CD4-positive, alpha-beta T cell (primary cell): ENCODE data around the gene PLA2G4D. TPM values are rescaled to one million over a fixed set of nuclear protein-coding genes. Genes with fewer than 3 reads are reported as not detected.

Experiments used
- ATAC-seq: fragments of 200-7000 bp; cut with Tn5 transposase; one replicate; pipeline ENCODE4 v1.10.0; 2022; ENCODE audit warnings: mild to moderate bottlenecking; ENCODE audit not compliant: poor library complexity
- CTCF ChIA-PET: fragments of 350-600 bp; sonication (Branson Sonifier 250); formaldehyde crosslinking; loops from one replicate; lab custom pipeline; 2021; ENCODE audit warnings: antibody characterized with exemption, inconsistent platforms; lab: Charles Lee
- POLR2A ChIA-PET: fragments of 350-600 bp; sonication (Branson Sonifier 250); formaldehyde crosslinking; loops from one replicate; lab custom pipeline; 2021; ENCODE audit warnings: antibody characterized with exemption, inconsistent platforms; lab: Charles Lee
- DNase-seq, 14 experiments: peaks; one replicate each; pipeline ENCODE4 v3.0.0-alpha.2; 2013 to 2020; ENCODE audit warnings: mixed read lengths in 2 of 14
- H3K27ac ChIP-seq, 2 donors: one replicate each; pipeline versions ENCODE4 v1.5.1 to v1.7.0; 2013; ENCODE audit warnings: low read length in 2 of 2, low read depth in 1 of 2, mild to moderate bottlenecking in 1 of 2
- H3K27me3 ChIP-seq, 2 experiments: 1 replicate in 1 of 2; 2 replicates in 1 of 2; pipeline versions ENCODE4 v1.6.1 to v1.7.0; 2013; ENCODE audit warnings: low read length in 2 of 2, control low read depth in 1 of 2, mild to moderate bottlenecking in 1 of 2, moderate library complexity in 1 of 2; ENCODE audit not compliant: insufficient read depth in 2 of 2, control insufficient read depth in 1 of 2
- H3K36me3 ChIP-seq: one replicate; pipeline ENCODE4 v1.6.1; 2013; ENCODE audit warnings: low read length, control low read depth; ENCODE audit not compliant: insufficient read depth
- H3K4me1 ChIP-seq: one replicate; pipeline ENCODE4 v1.6.1; 2013; ENCODE audit warnings: low read length, control low read depth; ENCODE audit not compliant: insufficient read depth
- H3K4me3 ChIP-seq: one replicate; pipeline ENCODE4 v1.5.1; 2013; ENCODE audit warnings: mild to moderate bottlenecking, low read length, moderate library complexity
- H3K9me3 ChIP-seq, 2 experiments: 1 replicate in 1 of 2; 2 replicates in 1 of 2; pipeline versions ENCODE4 v1.6.1 to v1.7.0; 2013; ENCODE audit warnings: low read length in 2 of 2, mild to moderate bottlenecking in 2 of 2, control low read depth in 1 of 2, moderate library complexity in 1 of 2; ENCODE audit not compliant: control insufficient read depth in 1 of 2, insufficient read depth in 1 of 2
- H3K27ac Mint-ChIP-seq: one replicate; pipeline ENCODE4 v1.8.0; 2020; ENCODE audit warnings: mixed read lengths
- H3K27me3 Mint-ChIP-seq: one replicate; pipeline ENCODE4 v1.8.0; 2021; ENCODE audit warnings: mixed read lengths
- H3K36me3 Mint-ChIP-seq: one replicate; pipeline ENCODE4 v1.8.0; 2021; ENCODE audit warnings: low read depth, mixed read lengths
- H3K4me1 Mint-ChIP-seq: one replicate; pipeline ENCODE4 v1.8.0; 2021; ENCODE audit warnings: low read depth, mixed read lengths
- H3K4me3 Mint-ChIP-seq: one replicate; pipeline ENCODE4 v1.8.0; 2020; ENCODE audit warnings: mild to moderate bottlenecking, mixed read lengths
- H3K9me3 Mint-ChIP-seq: one replicate; pipeline ENCODE4 v1.8.0; 2020; ENCODE audit warnings: mixed read lengths
- intact Hi-C, 2 experiments: fragments of 100-400 bp; cut with DNase I in 1 of 2; cut with micrococcal nuclease in 1 of 2; formaldehyde crosslinking; loops; one replicate each; pipeline versions ENCODE4 v1.15.1 to v1.9.0; 2023 to 2025; cut with DNase I, micrococcal nuclease
- total RNA-seq, 174 experiments: library from RNA in 2 of 174; stranded (reverse) in 2 of 174; gene quantifications; one replicate each; pipeline ENCODE4 v1.2.3 and lab custom pipeline; 2021 to 2026
- TF ChIP-seq, protein P1 (sequence below): fragments of 200-600 bp; IDR thresholded peaks from one replicate; pipeline ENCODE4 v1.8.0; 2022; ENCODE audit warnings: antibody characterized with exemption, mild to moderate bottlenecking

PLA2G4D gene
- total RNA-seq, 2 experiments from 2014 or later: not detected

DNA sequence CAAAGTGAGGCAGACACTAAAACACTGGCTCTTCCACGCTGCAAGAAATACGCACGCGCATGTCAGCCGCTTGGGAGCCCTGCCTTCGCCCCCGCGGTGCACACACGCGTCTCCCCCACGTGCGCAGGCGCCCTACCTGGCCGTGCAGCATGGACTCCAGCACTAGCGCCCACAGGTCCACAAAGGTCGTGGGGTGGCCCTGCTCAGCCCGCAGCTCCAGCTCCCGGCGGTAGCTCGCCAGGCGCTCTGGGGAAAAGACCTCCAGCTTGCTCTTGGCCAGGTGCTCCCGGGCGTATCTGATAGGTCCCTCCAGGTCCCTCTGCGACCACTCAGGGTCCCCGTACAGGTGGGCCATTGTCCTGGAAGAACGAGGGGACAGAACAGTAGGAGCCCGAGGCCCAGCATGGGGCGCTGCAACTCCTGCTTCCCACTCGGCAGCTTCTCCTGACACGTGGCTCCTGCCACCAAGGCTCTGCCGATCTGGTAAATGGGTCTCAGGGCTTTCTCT is 14.9 kb downstream of the PLA2G4D start:
- POLR2A ChIA-PET: no interaction called here
- H3K9me3 Mint-ChIP-seq: no peaks in the 10 kb centered on the region
- ATAC-seq (no peak), DNase-seq (no peak)
- Histone ChIP-seq H3K9me3 (no peaks in the 10 kb centered on the region), H3K27me3 (no peaks in the 10 kb centered on the region), H3K27ac (no peak overlapping the region), H3K4me3 (no peak overlapping the region), H3K36me3 (no peaks in the 10 kb centered on the region), H3K4me1 (peaks cover 11% of the 10 kb centered on the region)
- peaks cover 21% of the 10 kb centered on the region for H3K27me3 Mint-ChIP-seq
- no peaks in the 10 kb centered on the region for H3K36me3 Mint-ChIP-seq
- TF ChIP-seq, protein P1, sequence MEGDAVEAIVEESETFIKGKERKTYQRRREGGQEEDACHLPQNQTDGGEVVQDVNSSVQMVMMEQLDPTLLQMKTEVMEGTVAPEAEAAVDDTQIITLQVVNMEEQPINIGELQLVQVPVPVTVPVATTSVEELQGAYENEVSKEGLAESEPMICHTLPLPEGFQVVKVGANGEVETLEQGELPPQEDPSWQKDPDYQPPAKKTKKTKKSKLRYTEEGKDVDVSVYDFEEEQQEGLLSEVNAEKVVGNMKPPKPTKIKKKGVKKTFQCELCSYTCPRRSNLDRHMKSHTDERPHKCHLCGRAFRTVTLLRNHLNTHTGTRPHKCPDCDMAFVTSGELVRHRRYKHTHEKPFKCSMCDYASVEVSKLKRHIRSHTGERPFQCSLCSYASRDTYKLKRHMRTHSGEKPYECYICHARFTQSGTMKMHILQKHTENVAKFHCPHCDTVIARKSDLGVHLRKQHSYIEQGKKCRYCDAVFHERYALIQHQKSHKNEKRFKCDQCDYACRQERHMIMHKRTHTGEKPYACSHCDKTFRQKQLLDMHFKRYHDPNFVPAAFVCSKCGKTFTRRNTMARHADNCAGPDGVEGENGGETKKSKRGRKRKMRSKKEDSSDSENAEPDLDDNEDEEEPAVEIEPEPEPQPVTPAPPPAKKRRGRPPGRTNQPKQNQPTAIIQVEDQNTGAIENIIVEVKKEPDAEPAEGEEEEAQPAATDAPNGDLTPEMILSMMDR: no peak
- intact Hi-C loops: no loop called here
- CTCF ChIA-PET: no interaction called here
- H3K4me1 Mint-ChIP-seq: no peaks in the 10 kb centered on the region
- no peak overlapping the region for H3K4me3 Mint-ChIP-seq
- no peak overlapping the region for H3K27ac Mint-ChIP-seq

DNA sequence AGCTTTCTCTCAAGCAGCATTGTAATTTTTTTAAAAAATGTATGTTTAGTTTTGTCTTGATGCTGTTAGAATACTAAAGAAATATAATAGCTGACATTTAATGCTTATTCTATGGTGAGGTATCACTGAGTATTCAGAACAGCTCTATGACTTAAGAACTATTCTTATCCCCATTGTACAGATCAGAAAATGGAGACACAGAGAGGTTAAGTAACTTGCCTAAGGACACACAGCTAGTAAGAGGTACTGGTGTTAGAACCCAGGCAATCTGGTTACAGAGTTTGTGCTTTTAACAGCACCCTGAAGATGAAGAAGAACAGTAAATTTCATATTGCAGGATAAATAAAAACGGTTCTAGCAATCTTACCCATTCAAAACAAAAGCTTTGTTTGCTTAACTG is 15.5 kb downstream of the PLA2G4D start:
- ChIA-PET CTCF (no interaction called here), POLR2A (interaction anchor here (1.1 kb wide), 1 partner anchor 175 kb away, joined by 3 read pairs; no protein-coding TSS in a partner anchor)
- DNase-seq (no peak), ATAC-seq (no peak)
- peaks cover 16% of the 10 kb centered on the region for H3K27me3 Mint-ChIP-seq
- H3K4me3 Mint-ChIP-seq: no peak overlapping the region
- Histone ChIP-seq H3K27ac (no peak overlapping the region), H3K27me3 (no peaks in the 10 kb centered on the region), H3K4me1 (peaks cover 5% of the 10 kb centered on the region), H3K9me3 (no peaks in the 10 kb centered on the region), H3K36me3 (no peaks in the 10 kb centered on the region), H3K4me3 (no peak overlapping the region)
- TF ChIP-seq, protein P1: no peak
- H3K36me3 Mint-ChIP-seq: no peaks in the 10 kb centered on the region
- H3K9me3 Mint-ChIP-seq: no peaks in the 10 kb centered on the region
- intact Hi-C loops: no loop called here
- H3K4me1 Mint-ChIP-seq: no peaks in the 10 kb centered on the region
- H3K27ac Mint-ChIP-seq: no peak overlapping the region

DNA sequence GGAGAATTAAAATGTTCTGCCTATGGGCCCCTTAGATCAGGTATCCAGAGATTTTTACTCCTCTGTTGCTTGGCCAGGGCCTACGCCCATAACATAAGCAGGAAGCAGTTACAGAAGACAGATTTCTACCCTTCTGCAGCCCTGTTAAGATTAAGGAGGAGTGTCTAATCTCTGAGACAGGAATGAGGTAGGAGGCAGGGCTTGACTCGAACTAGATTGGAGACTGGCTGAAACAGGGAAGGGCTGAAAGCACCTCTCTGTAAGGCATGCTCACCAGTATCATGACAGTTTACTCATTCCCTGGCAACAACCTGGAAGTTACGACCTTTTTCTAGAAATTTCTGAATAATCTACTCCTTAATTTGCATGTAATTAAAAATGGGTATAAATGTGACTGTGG is 16.7 kb downstream of the PLA2G4D start:
- Histone ChIP-seq H3K4me1 (no peaks in the 10 kb centered on the region), H3K4me3 (no peak overlapping the region), H3K9me3 (no peaks in the 10 kb centered on the region), H3K27me3 (no peaks in the 10 kb centered on the region), H3K36me3 (no peaks in the 10 kb centered on the region), H3K27ac (no peak overlapping the region)
- TF ChIP-seq, protein P1: no peak
- Mint-ChIP-seq H3K27me3 (peaks cover 12% of the 10 kb centered on the region), H3K9me3 (no peaks in the 10 kb centered on the region), H3K27ac (no peak overlapping the region), H3K36me3 (no peaks in the 10 kb centered on the region), H3K4me1 (no peaks in the 10 kb centered on the region), H3K4me3 (no peak overlapping the region)
- intact Hi-C loops: no loop called here
- no peak for ATAC-seq
- ChIA-PET CTCF (no interaction called here), POLR2A (interaction anchor here (1.1 kb wide), 1 partner anchor 173 kb away, joined by 3 read pairs; no protein-coding TSS in a partner anchor)
- no peak for DNase-seq
